Urinary bladder (tissue), 4 donors: Measurements from ENCODE around the gene ZNF528. TPM values are rescaled to one million over a fixed set of nuclear protein-coding genes. Genes with fewer than 3 reads are reported as not detected.

Source experiments
- DNase-seq: peaks from one replicate; pipeline ENCODE4 v3.0.0-alpha.2; 2015; ENCODE audit errors: extremely low spot score
- H3K27ac ChIP-seq: one replicate; pipeline ENCODE4 v1.5.1; 2013; ENCODE audit warnings: low read depth, mild to moderate bottlenecking, moderate library complexity
- H3K36me3 ChIP-seq: one replicate; pipeline ENCODE4 v1.6.1; 2013; ENCODE audit warnings: mild to moderate bottlenecking, moderate library complexity; ENCODE audit not compliant: insufficient read depth
- H3K4me1 ChIP-seq: one replicate; pipeline ENCODE4 v1.6.1; 2013; ENCODE audit warnings: mild to moderate bottlenecking, moderate library complexity; ENCODE audit not compliant: insufficient read depth
- H3K4me3 ChIP-seq: one replicate; pipeline ENCODE4 v1.5.1; 2013; ENCODE audit warnings: low read depth, low read length
- WGBS: extraction: QIAGEN DNeasy Blood & Tissue Kit; methylation state at CpG from one replicate; pipeline ENCODE4 v1.1.7; 2013; 5-methylcytosine and 5-hydroxymethylcytosine counted together
- polyA plus RNA-seq: library from polyadenylated mRNA; stranded (reverse); fragments of 200-250 nt; gene quantifications from one replicate; pipeline ENCODE4 v1.2.3, GENCODE V29; 2013
- small RNA-seq: library from RNA; depleted of rRNA; stranded (forward); fragments of <200 nt; gene quantifications from one replicate; pipeline ENCODE3, GENCODE V24; 2014
- total RNA-seq: library from RNA; depleted of rRNA; stranded (reverse); fragments of >200 nt; gene quantifications from one replicate; pipeline ENCODE4 v1.2.3, GENCODE V29; 2014
- donor health status: healthy with polysubstance abuse.
- donor health status: healthy.

Gene ZNF528
- total and polyA plus RNA-seq, 2 donors: 12.1 to 46.7 TPM

DNA sequence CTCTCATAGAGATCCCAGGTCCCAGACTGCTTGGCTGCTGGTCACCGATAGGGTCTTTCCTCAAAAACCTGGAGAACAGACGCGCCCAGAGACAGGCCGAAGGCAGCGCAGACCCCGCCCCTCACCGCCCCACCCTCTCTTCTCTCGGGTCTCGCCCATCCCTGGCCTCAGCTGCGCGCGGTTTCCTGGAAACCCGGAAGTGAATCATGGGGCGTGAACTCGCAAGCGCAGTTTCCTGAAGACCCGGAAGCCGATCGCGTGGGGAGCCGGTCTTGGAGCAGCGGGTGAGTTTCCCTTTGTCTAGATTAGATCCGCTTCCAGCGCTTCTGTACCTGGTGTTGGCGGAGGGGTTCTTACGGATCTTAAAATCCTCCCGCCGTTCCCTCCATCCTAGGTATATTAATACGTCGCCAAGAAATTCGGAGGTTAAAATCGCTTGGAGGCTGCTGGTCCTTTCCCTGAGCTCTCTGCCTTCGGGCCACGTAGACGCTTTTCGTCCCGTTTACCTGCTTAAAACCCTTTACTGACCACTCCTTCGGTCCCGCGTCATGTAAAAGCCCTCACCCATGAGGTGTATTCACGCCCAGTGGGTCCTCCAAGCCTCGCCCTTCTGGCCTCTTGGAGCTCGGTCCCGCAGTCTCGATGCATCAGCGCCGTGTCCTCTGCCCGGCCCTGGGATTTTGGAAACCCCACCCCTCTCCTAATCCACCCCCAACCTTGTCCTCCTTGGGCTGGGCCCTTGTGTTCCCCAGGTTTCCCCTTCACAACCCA is 55.9 kb downstream of the ZNF528 start, which contains the start of gene ZNF578:
ZNF578 (plus strand) TSS at position 230 of the 771 bp plus-strand sequence. CDS start 48,293 bp downstream, outside the sequence.
- 1% methylated on average over 48 of the region's 48 CpGs for WGBS
- Histone ChIP-seq H3K27ac (no peak within 1 kb of the TSS), H3K4me1 (no peaks in the 10 kb centered on the region), H3K36me3 (peaks cover 5% of the 10 kb centered on the region), H3K4me3 (peak within 1 kb of the TSS; percentile 59)
- DNase-seq: peak; percentile 84

DNA sequence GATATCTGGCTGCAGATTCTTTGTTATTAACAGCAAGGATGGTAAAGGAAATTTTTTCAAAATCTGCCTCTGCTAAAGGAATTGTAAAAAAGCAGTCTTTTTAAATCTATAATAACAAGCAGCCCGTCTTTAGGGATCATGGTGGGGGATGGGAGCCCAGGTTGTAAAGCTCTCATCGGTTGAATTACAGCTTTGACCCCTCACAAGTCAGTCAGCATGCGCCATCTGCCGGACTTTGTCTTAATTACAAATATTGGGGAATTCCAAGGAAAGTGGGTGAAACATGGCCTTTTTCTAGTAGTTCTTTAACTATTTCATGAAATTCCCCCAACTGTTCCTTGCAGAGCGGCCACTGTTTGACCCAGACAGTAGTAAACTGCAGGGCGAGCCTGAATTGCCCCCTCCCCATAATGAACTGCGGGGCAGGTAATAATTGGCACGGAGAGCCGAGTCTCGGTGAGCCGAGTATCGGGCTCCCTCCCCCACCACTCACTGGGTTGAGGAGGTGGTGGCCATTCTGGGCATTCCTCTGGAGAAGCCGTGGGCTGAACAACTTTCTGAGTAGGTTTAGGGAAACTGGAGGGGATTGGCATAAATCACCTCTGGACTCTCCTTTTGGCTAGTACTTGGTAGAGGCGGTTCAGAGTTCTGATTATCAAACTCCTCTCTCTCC is 67.3 kb downstream of the ZNF528 start:
- 86% methylated on average over 14 of the region's 14 CpGs for WGBS

More for the DNA sequence above, 67.3 kb downstream of the ZNF528 start:
- H3K4me3 ChIP-seq: no peak overlapping the region
- H3K4me1 ChIP-seq: no peaks in the 10 kb centered on the region
- peaks cover 2% of the 10 kb centered on the region for H3K36me3 ChIP-seq
- no peak overlapping the region for H3K27ac ChIP-seq
- no peak for DNase-seq

Small RNA genes lying within 50 kb of the gene (small RNA-seq; reads per million reads assigned to genes)
- gene AC010332.1: not detected

Other genes starting within 250 kb of the ZNF528 start
- 27.8 TPM for gene ZNF836, start 226.2 kb upstream of the ZNF528 start, total RNA-seq
- gene ZNF836, start 226.2 kb upstream of the ZNF528 start, polyA plus RNA-seq: 6.7 TPM
- gene PPP2R1A, start 207.8 kb upstream of the ZNF528 start, total RNA-seq: 93.6 TPM
- 182 TPM for gene PPP2R1A, start 207.8 kb upstream of the ZNF528 start, polyA plus RNA-seq
- 28.1 TPM for gene ZNF766, start 128.3 kb upstream of the ZNF528 start, total RNA-seq
- gene ZNF766, start 128.3 kb upstream of the ZNF528 start, polyA plus RNA-seq: 11.7 TPM
- 18.8 TPM for gene ZNF480, start 100.7 kb upstream of the ZNF528 start, total RNA-seq
- gene ZNF480, start 100.7 kb upstream of the ZNF528 start, polyA plus RNA-seq: 5.3 TPM
- 8.4 TPM for gene ZNF610, start 61.6 kb upstream of the ZNF528 start, total RNA-seq
- gene ZNF610, start 61.6 kb upstream of the ZNF528 start, polyA plus RNA-seq: 2.2 TPM
- 50.1 TPM for gene ZNF880, start 27.9 kb upstream of the ZNF528 start, total RNA-seq
- gene ZNF880, start 27.9 kb upstream of the ZNF528 start, polyA plus RNA-seq: 15.3 TPM
- 0.74 TPM for gene ZNF534, start 31.3 kb downstream of the ZNF528 start, total RNA-seq
- gene ZNF534, start 31.3 kb downstream of the ZNF528 start, polyA plus RNA-seq: 0.35 TPM
- gene ZNF578, start 55.7 kb downstream of the ZNF528 start, total RNA-seq: 10.7 TPM
- gene ZNF578, start 55.7 kb downstream of the ZNF528 start, polyA plus RNA-seq: 2.0 TPM
- gene ZNF808, start 129.8 kb downstream of the ZNF528 start, total RNA-seq: 40.6 TPM
- gene ZNF808, start 129.8 kb downstream of the ZNF528 start, polyA plus RNA-seq: 5.3 TPM
- 38.8 TPM for gene ZNF701, start 172.4 kb downstream of the ZNF528 start, total RNA-seq
- 7.0 TPM for gene ZNF701, start 172.4 kb downstream of the ZNF528 start, polyA plus RNA-seq
- 132 TPM for gene ZNF83, start 240.5 kb downstream of the ZNF528 start, total RNA-seq
- gene ZNF83, start 240.5 kb downstream of the ZNF528 start, polyA plus RNA-seq: 28.2 TPM